ENCODE measurements around the gene TMEM60.

GRCh38 chr7:77808517-77808916 is 10.3 kb upstream of the TMEM60 start:
- no peak for TF ChIP-seq POLR2A (IDR thresholded peaks at IDR 0.05)
- TF ChIP-seq EP300 (IDR thresholded peaks at IDR 0.05), result no peak
- TF ChIP-seq CTCF (IDR thresholded peaks at IDR 0.05), result no peak
